ENCODE results near the gene RPL19. TPM values are rescaled to one million over a fixed set of nuclear protein-coding genes. Genes with fewer than 3 reads are reported as not detected.

RPL19 gene
- total and polyA plus RNA-seq, 2 donors (not counting 3 experiments of a cell fraction or from before 2014, with no cell fraction given): 1,802 to 1,958 TPM

DNA sequence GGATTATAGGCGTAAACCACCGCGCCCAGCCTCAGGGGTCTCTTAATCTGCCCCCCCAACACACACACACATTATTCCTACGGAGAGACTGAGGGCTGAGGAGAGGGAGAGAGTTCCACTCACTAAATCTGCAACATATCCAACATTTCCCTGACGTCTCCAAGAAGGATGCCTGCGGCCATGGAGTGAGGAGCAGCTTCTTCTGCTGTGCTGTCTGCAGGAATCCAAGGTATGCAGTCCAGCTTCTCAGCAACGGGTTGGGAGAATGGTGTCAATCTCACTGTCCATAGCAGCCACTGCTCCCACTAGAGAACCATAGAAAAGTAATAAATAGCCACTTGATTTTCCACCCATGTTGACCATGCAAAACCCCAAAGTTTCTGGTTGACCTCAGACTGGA, 43.6 kb upstream of the RPL19 start:
- Histone ChIP-seq H3K27me3 (ENCODE audit: control insufficient read depth in 2 of 2, insufficient read depth in 2 of 2, low read length in 2 of 2) (peaks cover 0 to 13% of the 10 kb centered on the region in 2 experiments), H3K4me2 (ENCODE audit: insufficient read depth, low read length) (no peak overlapping the region), H3K4me3 (replicated peaks in 1 of 3; ENCODE audit: insufficient read depth in 1 of 3, low read depth in 1 of 3, low read length in 3 of 3) (no peak overlapping the region), H3K9me3 (replicated peaks; ENCODE audit: control insufficient read depth, insufficient read depth, low read length) (no peaks in the 10 kb centered on the region), H2AFZ (ENCODE audit: low read depth, low read length) (no peak overlapping the region), H3K79me2 (ENCODE audit: control insufficient read depth, insufficient read depth, low read length) (no peaks in the 10 kb centered on the region), H3K36me3 (ENCODE audit: control insufficient read depth in 2 of 2, extremely low read depth in 1 of 2, insufficient read depth in 2 of 2, low read length in 2 of 2) (no peaks in the 10 kb centered on the region), H3K27ac (ENCODE audit: insufficient read depth, low read depth, low read length) (no peak overlapping the region), H4K20me1 (replicated peaks; ENCODE audit: control insufficient read depth, extremely low read depth, insufficient read depth, low read length) (no peaks in the 10 kb centered on the region), H3K9me1 (replicated peaks; ENCODE audit: control insufficient read depth, extremely low read depth, insufficient read depth, low read length) (no peaks in the 10 kb centered on the region), H3K9ac (replicated peaks; ENCODE audit: extremely low read depth, insufficient read depth, low read length) (no peak overlapping the region), H3K4me1 (ENCODE audit: control insufficient read depth, extremely low read depth, insufficient read depth, low read length) (peaks cover 8% of the 10 kb centered on the region)
- ChIA-PET POLR2A (no interaction called here), CTCF (interaction anchor here (0.9 to 2.1 kb wide), 6 partner anchors 8 to 174 kb away, joined by 3 to 10 read pairs (median 5); no protein-coding TSS in a partner anchor)
- dilution Hi-C loops (cut with MboI; ENCODE audit: extremely low pct_ligation_motif_present, low sequenced_read_pairs) (no loop called here), intact Hi-C loops (cut with micrococcal nuclease) (no loop called here)
- TF ChIP-seq EZH2 (IDR thresholded peaks at IDR 0.05; ENCODE audit: borderline replicate concordance, low read depth, low read length, severe bottlenecking) (no peak), FOS (IDR thresholded peaks at IDR 0.05; ENCODE audit: borderline replicate concordance, insufficient read depth, low read length) (no peak), JUN (IDR thresholded peaks at IDR 0.05; ENCODE audit: borderline replicate concordance, insufficient read depth, insufficient read length, low read depth) (no peak), POLR2A (IDR thresholded peaks at IDR 0.05; ENCODE audit: low read depth, low read length) (no peak), GATA2 (IDR thresholded peaks at IDR 0.05; ENCODE audit: insufficient read depth, insufficient read length, low read depth, low read length) (no peak), POLR2AphosphoS5 (IDR thresholded peaks at IDR 0.05; ENCODE audit: insufficient read depth, low read depth, low read length) (no peak), MYC (IDR thresholded peaks at IDR 0.05; ENCODE audit: low read depth, low read length) (no peak)
- TF ChIP-seq, protein P1, sequence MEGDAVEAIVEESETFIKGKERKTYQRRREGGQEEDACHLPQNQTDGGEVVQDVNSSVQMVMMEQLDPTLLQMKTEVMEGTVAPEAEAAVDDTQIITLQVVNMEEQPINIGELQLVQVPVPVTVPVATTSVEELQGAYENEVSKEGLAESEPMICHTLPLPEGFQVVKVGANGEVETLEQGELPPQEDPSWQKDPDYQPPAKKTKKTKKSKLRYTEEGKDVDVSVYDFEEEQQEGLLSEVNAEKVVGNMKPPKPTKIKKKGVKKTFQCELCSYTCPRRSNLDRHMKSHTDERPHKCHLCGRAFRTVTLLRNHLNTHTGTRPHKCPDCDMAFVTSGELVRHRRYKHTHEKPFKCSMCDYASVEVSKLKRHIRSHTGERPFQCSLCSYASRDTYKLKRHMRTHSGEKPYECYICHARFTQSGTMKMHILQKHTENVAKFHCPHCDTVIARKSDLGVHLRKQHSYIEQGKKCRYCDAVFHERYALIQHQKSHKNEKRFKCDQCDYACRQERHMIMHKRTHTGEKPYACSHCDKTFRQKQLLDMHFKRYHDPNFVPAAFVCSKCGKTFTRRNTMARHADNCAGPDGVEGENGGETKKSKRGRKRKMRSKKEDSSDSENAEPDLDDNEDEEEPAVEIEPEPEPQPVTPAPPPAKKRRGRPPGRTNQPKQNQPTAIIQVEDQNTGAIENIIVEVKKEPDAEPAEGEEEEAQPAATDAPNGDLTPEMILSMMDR (IDR thresholded peaks at IDR 0.05; ENCODE audit: extremely low read depth in 1 of 2, insufficient read depth in 1 of 2, low read depth in 1 of 2, low read length in 2 of 2): no peak
- TF ChIP-seq, protein P2, sequence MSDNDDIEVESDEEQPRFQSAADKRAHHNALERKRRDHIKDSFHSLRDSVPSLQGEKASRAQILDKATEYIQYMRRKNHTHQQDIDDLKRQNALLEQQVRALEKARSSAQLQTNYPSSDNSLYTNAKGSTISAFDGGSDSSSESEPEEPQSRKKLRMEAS (IDR thresholded peaks at IDR 0.05; ENCODE audit: insufficient read depth, insufficient read length): no peak
- DNase-seq (ENCODE audit: low read depth, low spot score) (no peak), FAIRE-seq (no peak)
- no TSS peak for BruUV-seq (replicated peaks)
